PFSK-1 (cell line): ENCODE results near the gene LANCL2.

ENCODE experiments used
- FOXP2 ChIP-seq: optimal IDR thresholded peaks from 2 replicates; pipeline ENCODE3; 2011; ENCODE audit warnings: borderline replicate concordance, control low read depth, inconsistent platforms; ENCODE audit not compliant: insufficient read depth; ENCODE audit errors: extremely low read length, extremely low read depth
- POLR2AphosphoS5 ChIP-seq: IDR thresholded peaks from 2 replicates; pipeline ENCODE4 v1.6.1; 2012; ENCODE audit warnings: low read depth, mild to moderate bottlenecking, control low read depth, low read length, moderate library complexity
- REST ChIP-seq, 2 experiments: IDR thresholded peaks; 2 replicates each; pipeline versions ENCODE4 v1.6.1 to v1.8.0; 2011 to 2012; ENCODE audit warnings: low read depth in 2 of 2, low read length in 2 of 2, control low read depth in 1 of 2, inconsistent platforms in 1 of 2, mild to moderate bottlenecking in 1 of 2, moderate library complexity in 1 of 2; ENCODE audit not compliant: insufficient read depth in 1 of 2
- SIN3A ChIP-seq: IDR thresholded peaks from 2 replicates; pipeline ENCODE4 v1.6.1; 2012; ENCODE audit warnings: mild to moderate bottlenecking, low read length, moderate library complexity, borderline replicate concordance; ENCODE audit not compliant: insufficient read depth
- TAF1 ChIP-seq: IDR thresholded peaks from 2 replicates; pipeline ENCODE4 v1.6.1; 2012; ENCODE audit warnings: low read length, control low read depth, borderline replicate concordance; ENCODE audit not compliant: insufficient read depth

- no peak for TF ChIP-seq TAF1
- TF ChIP-seq POLR2AphosphoS5 = no peak
- no peak for TF ChIP-seq REST (IDR thresholded peaks at IDR 0.05; ENCODE audit: insufficient read depth in 1 of 2, low read depth in 2 of 2, low read length in 2 of 2)
- TF ChIP-seq SIN3A = no peak
- no peak for TF ChIP-seq FOXP2
Measured at GRCh38 chr7:55427342-55427741, 62.2 kb downstream of the LANCL2 start.
